ENCODE results near the gene MED27. TPM values are rescaled to one million over a fixed set of nuclear protein-coding genes. Genes with fewer than 3 reads are reported as not detected.

The MED27 gene
- total RNA-seq, 2 donors from 2014 or later, result 28.3 to 31.8 TPM

Other genes starting within 250 kb of the MED27 start
- gene NTNG2, start 82.2 kb upstream of the MED27 start, total RNA-seq, result 1 to 10 TPM; 2.2 to 2.4 TPM

All from activated naive CD4-positive, alpha-beta T cell treated with anti-CD3 and anti-CD28 coated beads, Interleukin-2, amount 50 U/mL, for 72 hours (primary cell).